Kidney (tissue), 14 donors: ENCODE data around the gene KDM4C. TPM values are rescaled to one million over a fixed set of nuclear protein-coding genes. Genes with fewer than 3 reads are reported as not detected.

Source experiments
- DNase-seq, 5 donors: peaks; one replicate each; pipeline ENCODE4 v3.0.0-alpha.2; 2013 to 2020
- FAIRE-seq: peaks from 2 replicates; lab custom pipeline; 2012; peaks lifted over from hg19 to GRCh38; lab: Jason Lieb, UNC
- H3K27ac ChIP-seq, 2 donors: one replicate each; pipeline ENCODE4 v1.7.0; 2013; ENCODE audit warnings: low read depth in 2 of 2, low read length in 2 of 2, inconsistent platforms in 1 of 2
- H3K27me3 ChIP-seq: one replicate; pipeline ENCODE4 v1.7.1; 2013; ENCODE audit warnings: low read length, inconsistent platforms; ENCODE audit not compliant: control insufficient read depth, insufficient read depth
- H3K36me3 ChIP-seq, 3 donors: one replicate each; pipeline versions ENCODE4 v1.7.0 to v1.7.1; 2013; ENCODE audit warnings: low read length in 3 of 3, control low read depth in 1 of 3, inconsistent platforms in 1 of 3; ENCODE audit not compliant: insufficient read depth in 3 of 3, control insufficient read depth in 2 of 3
- H3K4me1 ChIP-seq, 3 donors: one replicate each; pipeline versions ENCODE4 v1.7.0 to v1.7.1; 2013; ENCODE audit warnings: low read length in 3 of 3, inconsistent platforms in 1 of 3, low read depth in 1 of 3; ENCODE audit not compliant: control insufficient read depth in 2 of 3, insufficient read depth in 2 of 3
- H3K4me3 ChIP-seq, 3 donors: one replicate each; pipeline versions ENCODE4 v1.7.0 to v1.8.1; 2013; ENCODE audit warnings: low read length in 3 of 3, control low read depth in 1 of 3, inconsistent platforms in 1 of 3
- H3K9ac ChIP-seq, 3 donors: one replicate each; pipeline versions ENCODE4 v1.7.0 to v1.7.1; 2013; ENCODE audit warnings: low read length in 3 of 3, control low read depth in 1 of 3, inconsistent platforms in 1 of 3
- H3K9me3 ChIP-seq, 3 donors: one replicate each; pipeline versions ENCODE4 v1.7.0 to v1.7.1; 2013; ENCODE audit warnings: low read length in 3 of 3, control low read depth in 1 of 3, inconsistent platforms in 1 of 3; ENCODE audit not compliant: control insufficient read depth in 2 of 3, insufficient read depth in 1 of 3
- intact Hi-C: fragments of 100-400 bp; cut with DNase I; formaldehyde crosslinking; loops from one replicate; pipeline ENCODE4 v1.11.1; 2022
- polyA plus RNA-seq: library from polyadenylated mRNA; stranded (reverse); fragments of 350-450 nt; fragmentation: Illumina TruSeq; extraction: RNeasy Lipid Tissue Mini Kit (QIAGEN cat#74804); gene quantifications from one replicate; pipeline ENCODE4 v1.2.3, GENCODE V29; 2014; ENCODE audit warnings: low read depth, low replicate concordance; ENCODE audit not compliant: insufficient read depth
- total RNA-seq: library from RNA; stranded (reverse); fragmentation: NEBNext Ultra II Directional; extraction: Animal tissue kit (Norgen Biotek cat#: 25700); gene quantifications from one replicate; pipeline ENCODE4 v1.2.1, GENCODE V29; 2021
- TF ChIP-seq, protein P1 (sequence below): IDR thresholded peaks from 3 replicates; pipeline ENCODE4 v1.5.1; 2012; ENCODE audit warnings: mild to moderate bottlenecking, moderate library complexity, borderline replicate concordance; ENCODE audit not compliant: insufficient read depth; ENCODE audit errors: extremely low read depth
- donor health status: control.
- donor health status: control.
- donor health status: control.
- donor health status: control.
- donor health status: control.
- donor health status: DM: yes; HTN: yes; CAD: no.
- donor health status: Normal renal cell carcinoma (clear cell type).

Gene KDM4C
- total and polyA plus RNA-seq, 2 donors from 2014 or later = 7.1 to 47.1 TPM

DNA sequence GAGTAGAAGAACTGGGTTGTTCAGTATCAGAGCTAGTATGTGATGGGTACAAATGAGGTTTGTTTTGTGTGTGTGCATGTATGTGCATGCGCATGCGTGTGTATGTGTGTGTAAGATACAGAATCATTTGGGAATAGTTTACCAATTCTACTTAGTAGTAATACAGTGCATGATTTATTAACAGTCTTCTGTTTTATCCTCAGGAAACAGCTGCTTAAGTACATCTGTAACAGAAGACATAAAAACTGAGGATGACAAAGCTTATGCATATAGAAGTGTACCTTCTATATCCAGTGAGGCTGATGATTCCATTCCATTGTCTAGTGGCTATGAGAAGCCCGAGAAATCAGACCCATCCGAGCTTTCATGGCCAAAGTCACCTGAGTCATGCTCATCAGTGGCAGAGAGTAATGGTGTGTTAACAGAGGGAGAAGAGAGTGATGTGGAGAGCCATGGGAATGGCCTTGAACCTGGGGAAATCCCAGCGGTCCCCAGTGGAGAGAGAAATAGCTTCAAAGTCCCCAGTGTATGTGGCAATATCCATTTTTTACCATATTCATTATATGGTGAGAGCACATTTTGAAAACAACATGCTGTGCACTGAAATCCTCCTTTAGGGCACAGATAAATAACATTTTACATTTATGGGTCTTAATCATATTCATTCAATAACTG is 228.5 kb downstream of the KDM4C start:
- H3K36me3 ChIP-seq = peaks cover 0 to 18% (median 5%) of the 10 kb centered on the region in 3 donors
- intact Hi-C loops = no loop called here

DNA sequence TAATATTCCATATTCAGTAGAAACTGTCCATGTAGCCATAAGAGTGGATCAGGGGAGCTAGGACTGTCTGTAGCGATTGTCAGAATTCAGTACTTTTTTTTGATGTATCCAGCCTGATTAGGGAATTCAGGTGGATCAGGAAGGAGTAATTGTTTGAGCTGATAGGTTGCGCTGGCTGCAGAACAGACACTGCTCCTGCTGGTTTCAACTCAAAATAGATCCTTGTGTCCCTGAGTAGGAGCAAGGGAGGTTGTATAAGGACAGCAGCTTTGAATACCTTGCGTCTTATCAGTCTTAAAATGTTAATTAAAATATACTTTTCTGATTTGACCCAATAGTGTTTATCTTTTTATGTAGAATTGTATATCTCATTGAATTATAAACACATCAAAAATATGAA is 229.6 kb downstream of the KDM4C start:
- Histone ChIP-seq H3K4me1 (no peaks in the 10 kb centered on the region), H3K27ac (no peak overlapping the region), H3K4me3 (no peak overlapping the region), H3K9ac (no peak overlapping the region), H3K36me3 (peaks cover 0 to 16% (median 5%) of the 10 kb centered on the region in 3 donors), H3K9me3 (no peaks in the 10 kb centered on the region), H3K27me3 (no peaks in the 10 kb centered on the region)
- FAIRE-seq (no peak), DNase-seq (no peak)
- TF ChIP-seq, protein P1, sequence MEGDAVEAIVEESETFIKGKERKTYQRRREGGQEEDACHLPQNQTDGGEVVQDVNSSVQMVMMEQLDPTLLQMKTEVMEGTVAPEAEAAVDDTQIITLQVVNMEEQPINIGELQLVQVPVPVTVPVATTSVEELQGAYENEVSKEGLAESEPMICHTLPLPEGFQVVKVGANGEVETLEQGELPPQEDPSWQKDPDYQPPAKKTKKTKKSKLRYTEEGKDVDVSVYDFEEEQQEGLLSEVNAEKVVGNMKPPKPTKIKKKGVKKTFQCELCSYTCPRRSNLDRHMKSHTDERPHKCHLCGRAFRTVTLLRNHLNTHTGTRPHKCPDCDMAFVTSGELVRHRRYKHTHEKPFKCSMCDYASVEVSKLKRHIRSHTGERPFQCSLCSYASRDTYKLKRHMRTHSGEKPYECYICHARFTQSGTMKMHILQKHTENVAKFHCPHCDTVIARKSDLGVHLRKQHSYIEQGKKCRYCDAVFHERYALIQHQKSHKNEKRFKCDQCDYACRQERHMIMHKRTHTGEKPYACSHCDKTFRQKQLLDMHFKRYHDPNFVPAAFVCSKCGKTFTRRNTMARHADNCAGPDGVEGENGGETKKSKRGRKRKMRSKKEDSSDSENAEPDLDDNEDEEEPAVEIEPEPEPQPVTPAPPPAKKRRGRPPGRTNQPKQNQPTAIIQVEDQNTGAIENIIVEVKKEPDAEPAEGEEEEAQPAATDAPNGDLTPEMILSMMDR = no peak
- intact Hi-C loops = no loop called here

More for the DNA sequence above, 228.5 kb downstream of the KDM4C start:
- DNase-seq = no peak
- FAIRE-seq = no peak
- Histone ChIP-seq H3K9ac (no peak overlapping the region), H3K9me3 (no peaks in the 10 kb centered on the region), H3K27ac (no peak overlapping the region), H3K27me3 (no peaks in the 10 kb centered on the region), H3K4me1 (no peaks in the 10 kb centered on the region), H3K4me3 (no peak overlapping the region)
- TF ChIP-seq, protein P1 = no peak

DNA sequence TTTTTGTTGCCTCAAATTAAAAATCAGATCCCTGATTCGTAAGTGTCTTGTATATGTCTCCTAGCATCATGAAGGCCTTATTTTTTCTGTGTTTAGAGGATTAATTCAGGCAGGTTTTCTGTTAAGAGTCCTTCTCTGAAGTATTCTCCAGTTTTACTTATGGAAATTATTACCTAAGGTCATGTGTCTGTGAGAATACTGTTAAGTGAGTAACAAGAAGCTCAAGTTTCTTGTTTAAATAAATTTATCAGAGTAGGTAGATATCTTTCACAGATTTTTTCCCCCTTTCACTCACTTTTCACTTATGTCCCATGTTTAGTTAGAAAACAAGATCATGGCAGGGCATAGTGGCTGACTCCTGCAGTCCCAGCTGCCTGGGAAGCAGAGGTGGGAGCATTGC is 233.6 kb downstream of the KDM4C start:
- Histone ChIP-seq H3K9me3 (no peaks in the 10 kb centered on the region), H3K27me3 (no peaks in the 10 kb centered on the region), H3K36me3 (peaks cover 0 to 8% (median 8%) of the 10 kb centered on the region in 3 donors), H3K4me1 (no peaks in the 10 kb centered on the region), H3K27ac (no peak overlapping the region), H3K4me3 (no peak overlapping the region), H3K9ac (no peak overlapping the region)
- FAIRE-seq = no peak
- TF ChIP-seq, protein P1 = no peak
- intact Hi-C loops = no loop called here
- DNase-seq = no peak
